ENCODE measurements around the gene ITGB5.

DNA sequence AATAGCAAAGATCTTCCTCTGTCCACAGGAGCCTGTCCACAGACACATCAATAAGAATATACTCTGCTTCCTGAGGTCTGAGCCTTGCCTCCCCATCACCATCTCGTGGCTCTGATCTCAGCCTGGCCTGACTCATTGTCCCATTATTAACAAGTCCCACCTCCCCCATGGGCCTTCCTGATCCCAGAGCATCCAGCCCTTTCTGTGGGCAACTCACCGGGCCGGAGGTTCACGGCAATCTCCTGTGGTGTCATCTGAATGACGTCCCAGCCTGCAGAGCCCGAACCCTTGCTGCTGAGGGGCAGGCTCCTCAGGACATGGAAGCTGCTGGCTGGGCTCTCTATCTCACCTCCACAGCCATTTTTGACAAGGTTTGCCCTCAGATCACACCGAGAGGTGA, 28.1 kb downstream of the ITGB5 start:
- TF ChIP-seq POLR2A (IDR thresholded peaks at IDR 0.05) (no peak), POLR2AphosphoS5 (IDR thresholded peaks at IDR 0.05) (no peak), EP300 (IDR thresholded peaks at IDR 0.05) (no peak)
- TF ChIP-seq, protein P1, sequence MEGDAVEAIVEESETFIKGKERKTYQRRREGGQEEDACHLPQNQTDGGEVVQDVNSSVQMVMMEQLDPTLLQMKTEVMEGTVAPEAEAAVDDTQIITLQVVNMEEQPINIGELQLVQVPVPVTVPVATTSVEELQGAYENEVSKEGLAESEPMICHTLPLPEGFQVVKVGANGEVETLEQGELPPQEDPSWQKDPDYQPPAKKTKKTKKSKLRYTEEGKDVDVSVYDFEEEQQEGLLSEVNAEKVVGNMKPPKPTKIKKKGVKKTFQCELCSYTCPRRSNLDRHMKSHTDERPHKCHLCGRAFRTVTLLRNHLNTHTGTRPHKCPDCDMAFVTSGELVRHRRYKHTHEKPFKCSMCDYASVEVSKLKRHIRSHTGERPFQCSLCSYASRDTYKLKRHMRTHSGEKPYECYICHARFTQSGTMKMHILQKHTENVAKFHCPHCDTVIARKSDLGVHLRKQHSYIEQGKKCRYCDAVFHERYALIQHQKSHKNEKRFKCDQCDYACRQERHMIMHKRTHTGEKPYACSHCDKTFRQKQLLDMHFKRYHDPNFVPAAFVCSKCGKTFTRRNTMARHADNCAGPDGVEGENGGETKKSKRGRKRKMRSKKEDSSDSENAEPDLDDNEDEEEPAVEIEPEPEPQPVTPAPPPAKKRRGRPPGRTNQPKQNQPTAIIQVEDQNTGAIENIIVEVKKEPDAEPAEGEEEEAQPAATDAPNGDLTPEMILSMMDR (IDR thresholded peaks at IDR 0.05): no peak

Measured in suprapubic skin (tissue), 4 donors.